Colonic mucosa (tissue), 4 donors: ENCODE data around the gene HEATR5B. TPM values are rescaled to one million over a fixed set of nuclear protein-coding genes. Genes with fewer than 3 reads are reported as not detected.

ENCODE experiments used
- DNase-seq: peaks from one replicate; pipeline ENCODE4 v3.0.0-alpha.2; 2020
- H3K27ac ChIP-seq: fragments of 200-600 bp; one replicate; pipeline ENCODE4 v1.8.0; 2021
- H3K27me3 ChIP-seq: fragments of 200-600 bp; one replicate; pipeline ENCODE4 v1.8.0; 2021
- H3K36me3 ChIP-seq: fragments of 200-600 bp; one replicate; pipeline ENCODE4 v1.8.0; 2021
- H3K4me1 ChIP-seq: fragments of 200-600 bp; one replicate; pipeline ENCODE4 v1.8.0; 2021; ENCODE audit warnings: mild to moderate bottlenecking
- H3K4me3 ChIP-seq: fragments of 200-600 bp; one replicate; pipeline ENCODE4 v1.8.0; 2021
- H3K9ac ChIP-seq, 2 donors: one replicate each; pipeline ENCODE4 v1.7.0; 2013; ENCODE audit warnings: control low read depth in 2 of 2, low read depth in 2 of 2, low read length in 2 of 2
- H3K9me3 ChIP-seq: fragments of 200-600 bp; one replicate; pipeline ENCODE4 v1.8.0; 2021
- CTCF ChIP-seq: fragments of 200-600 bp; IDR thresholded peaks from one replicate; pipeline ENCODE4 v1.8.0; 2022; ENCODE audit warnings: antibody characterized with exemption, mild to moderate bottlenecking
- intact Hi-C: fragments of 100-400 bp; cut with DNase I; formaldehyde crosslinking; loops from one replicate; pipeline ENCODE4 v1.14.1; 2022
- total RNA-seq, 2 donors: library from RNA; stranded (reverse); fragmentation: NEBNext Ultra II Directional in 1 of 2; extraction: Animal tissue kit (Norgen Biotek cat#: 25700) in 1 of 2; gene quantifications; one replicate each; pipeline ENCODE4 v1.2.1, GENCODE V29; 2021
- donor health status: healthy.
- donor health status: DM: no; HTN: no; CAD: no.
- donor health status: DM: no; HTN: no; CAD: no.

The HEATR5B gene
- 10 to 100 TPM; 17.9 to 22.1 TPM for total RNA-seq

GRCh38 chr2:37083873-37084794, at the start of gene HEATR5B, which contains the start of gene GPATCH11:
HEATR5B (minus strand) TSS chr2:37084372; CDS start chr2:37083414, 958 bp downstream.
GPATCH11 (plus strand) TSS chr2:37084518; CDS start chr2:37088382, 3,864 bp downstream.
- Histone ChIP-seq H3K27me3 (no peaks in the 10 kb centered on the region), H3K4me3 (peak within 1 kb of the TSS; percentile 91), H3K27ac (peak within 1 kb of the TSS; percentile 87), H3K9me3 (no peaks in the 10 kb centered on the region), H3K36me3 (no peaks in the 10 kb centered on the region), H3K4me1 (no peaks in the 10 kb centered on the region), H3K9ac (peak within 1 kb of the TSS; percentile 87 to 89)
- no peak for TF ChIP-seq CTCF
- intact Hi-C loops, result no loop called here
- peak; percentile 96 for DNase-seq

GRCh38 chr2:37132914-37133313, 48.7 kb upstream of the HEATR5B start:
- H3K9ac ChIP-seq, result no peak overlapping the region
- H3K9me3 ChIP-seq, result no peaks in the 10 kb centered on the region
- H3K27me3 ChIP-seq, result no peaks in the 10 kb centered on the region
- no peak overlapping the region for H3K4me3 ChIP-seq
- H3K36me3 ChIP-seq, result peaks cover 7% of the 10 kb centered on the region
- no peak overlapping the region for H3K27ac ChIP-seq
- no peak for TF ChIP-seq CTCF
- intact Hi-C loops, result no loop called here
- no peaks in the 10 kb centered on the region for H3K4me1 ChIP-seq
- no peak for DNase-seq

- intact Hi-C loops, result no loop called here
- H3K4me3 ChIP-seq, result no peak overlapping the region
- H3K36me3 ChIP-seq, result peaks cover 8% of the 10 kb centered on the region
Measured at GRCh38 chr2:37125416-37125815, 41.2 kb upstream of the HEATR5B start.

GRCh38 chr2:37119157-37119556, 35.0 kb upstream of the HEATR5B start:
- DNase-seq, result no peak
- H3K27me3 ChIP-seq, result no peaks in the 10 kb centered on the region
- H3K9ac ChIP-seq, result no peak overlapping the region
- H3K4me1 ChIP-seq, result no peaks in the 10 kb centered on the region
- H3K27ac ChIP-seq, result no peak overlapping the region
- no peak for TF ChIP-seq CTCF
- no peaks in the 10 kb centered on the region for H3K9me3 ChIP-seq
- no peaks in the 10 kb centered on the region for H3K36me3 ChIP-seq
- intact Hi-C loops, result no loop called here
- no peak overlapping the region for H3K4me3 ChIP-seq

More at GRCh38 chr2:37125416-37125815, 41.2 kb upstream of the HEATR5B start:
- no peaks in the 10 kb centered on the region for H3K9me3 ChIP-seq
- DNase-seq, result no peak
- no peak for TF ChIP-seq CTCF
- no peaks in the 10 kb centered on the region for H3K27me3 ChIP-seq
- H3K27ac ChIP-seq, result no peak overlapping the region
- H3K9ac ChIP-seq, result no peak overlapping the region
- H3K4me1 ChIP-seq, result no peaks in the 10 kb centered on the region

- Histone ChIP-seq H3K27ac (no peak overlapping the region), H3K27me3 (no peaks in the 10 kb centered on the region), H3K9ac (no peak overlapping the region), H3K9me3 (no peaks in the 10 kb centered on the region), H3K4me1 (no peaks in the 10 kb centered on the region), H3K36me3 (no peaks in the 10 kb centered on the region), H3K4me3 (no peak overlapping the region)
- TF ChIP-seq CTCF, result no peak
- DNase-seq, result no peak
- intact Hi-C loops, result no loop called here
Measured at GRCh38 chr2:37117566-37117965, 33.4 kb upstream of the HEATR5B start.
